ENCODE results near the gene HORMAD2. TPM values are rescaled to one million over a fixed set of nuclear protein-coding genes. Genes with fewer than 3 reads are reported as not detected.
A peak's percentile ranks its signal among the peaks of the same experiment; 100 is the strongest.

Gene HORMAD2
- polyA plus RNA-seq, 1 of the 3 experiments (the other 2 are of a cell fraction), result not detected

DNA sequence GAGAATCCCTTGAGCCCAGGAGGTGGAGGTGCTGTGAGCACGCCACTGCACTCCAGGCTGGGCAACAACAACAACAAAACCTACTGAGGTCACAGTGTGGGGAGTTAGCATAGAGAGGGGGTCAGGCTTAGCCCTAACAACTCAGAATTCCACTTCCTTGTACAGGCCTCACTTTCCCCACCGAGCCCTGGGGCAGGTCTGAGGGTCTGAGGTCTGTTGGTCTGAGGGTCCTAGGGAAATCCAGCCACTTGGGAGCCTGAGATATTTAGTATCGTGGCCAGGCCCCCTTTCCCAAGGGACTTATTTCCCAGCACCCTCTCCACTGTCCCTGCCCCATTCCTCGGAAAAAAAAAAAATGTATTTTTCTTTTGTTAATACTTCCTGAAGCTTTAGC, 34.8 kb upstream of the HORMAD2 start:
- TF ChIP-seq POLR2AphosphoS5 (IDR thresholded peaks at IDR 0.05; ENCODE audit: low read depth, low read length) (no peak), NFIC (IDR thresholded peaks at IDR 0.05; ENCODE audit: borderline replicate concordance) (no peak), ZBTB33 (IDR thresholded peaks at IDR 0.05; ENCODE audit: borderline replicate concordance, low read depth) (no peak), FOSL2 (IDR thresholded peaks at IDR 0.05; ENCODE audit: borderline replicate concordance, low read depth) (no peak), TEAD4 (IDR thresholded peaks at IDR 0.05; ENCODE audit: borderline replicate concordance, insufficient read depth) (no peak), RAD21 (IDR thresholded peaks at IDR 0.05; ENCODE audit: low read length) (no peak), EZH2phosphoT487 (IDR thresholded peaks at IDR 0.05; ENCODE audit: borderline replicate concordance, low read depth) (no peak), CTCF (IDR thresholded peaks at IDR 0.05) (no peak), TCF12 (IDR thresholded peaks at IDR 0.05) (no peak)
- peaks cover 0 to 27% of the 10 kb centered on the region in 2 experiments; a peak in 3 of 4 replicates for H3K4me1 ChIP-seq (ENCODE audit: control insufficient read depth in 1 of 2, insufficient read depth in 2 of 2, low read depth in 1 of 2, low read length in 1 of 2)
- H3K79me2 ChIP-seq (ENCODE audit: insufficient read depth), result no peaks in the 10 kb centered on the region
- no peaks in the 10 kb centered on the region for H4K20me1 ChIP-seq (ENCODE audit: insufficient read depth)
- peaks cover 21% of the 10 kb centered on the region for H3F3A ChIP-seq (replicated peaks; ENCODE audit: insufficient read depth)
- H3K9ac ChIP-seq, result no peak overlapping the region
- H3K9me3 ChIP-seq, result no peaks in the 10 kb centered on the region
- H2AFZ ChIP-seq (ENCODE audit: low read depth), result no peak overlapping the region
- no peaks in the 10 kb centered on the region for H3K9me2 ChIP-seq
- WGBS (ENCODE audit: low lambda C conversion rate), result 73% methylated on average over 3 of the region's 4 CpGs
- POLR2A ChIA-PET, result no interaction called here
- no peak for DNase-seq
- no peaks in the 10 kb centered on the region for H3K27me3 ChIP-seq (ENCODE audit: insufficient read depth)
- H3K27ac ChIP-seq (ENCODE audit: low read depth in 2 of 2, low read length in 1 of 2), result peak overlapping the region in 1 of 2 experiments; percentile 91; a peak in 1 of 4 replicates
- CTCF ChIA-PET, result interaction anchor here (1.7 kb wide), 1 partner anchor 9 kb away, joined by 6 read pairs; no protein-coding TSS in a partner anchor
- no peak overlapping the region for H3K4me2 ChIP-seq
- H3K4me3 ChIP-seq (ENCODE audit: low read depth in 2 of 2, low read length in 1 of 2), result no peak overlapping the region
- H3K36me3 ChIP-seq (replicated peaks in 1 of 2; ENCODE audit: control insufficient read depth in 1 of 2, insufficient read depth in 2 of 2, low read length in 1 of 2), result no peaks in the 10 kb centered on the region

GRCh38 chr22:30045901-30046715, 34.2 kb upstream of the HORMAD2 start:
- DNase-seq, result no peak
- Histone ChIP-seq H3K27ac (ENCODE audit: low read depth in 2 of 2, low read length in 1 of 2) (no peak overlapping the region), H3F3A (replicated peaks; ENCODE audit: insufficient read depth) (peaks cover 21% of the 10 kb centered on the region), H3K9me3 (no peaks in the 10 kb centered on the region), H3K9ac (no peak overlapping the region), H3K4me2 (no peak overlapping the region), H4K20me1 (ENCODE audit: insufficient read depth) (no peaks in the 10 kb centered on the region), H3K4me3 (ENCODE audit: low read depth in 2 of 2, low read length in 1 of 2) (no peak overlapping the region), H3K9me2 (no peaks in the 10 kb centered on the region), H2AFZ (ENCODE audit: low read depth) (no peak overlapping the region), H3K4me1 (ENCODE audit: control insufficient read depth in 1 of 2, insufficient read depth in 2 of 2, low read depth in 1 of 2, low read length in 1 of 2) (peaks cover 0 to 27% of the 10 kb centered on the region in 2 experiments; a peak in 3 of 4 replicates), H3K27me3 (ENCODE audit: insufficient read depth) (no peaks in the 10 kb centered on the region), H3K36me3 (replicated peaks in 1 of 2; ENCODE audit: control insufficient read depth in 1 of 2, insufficient read depth in 2 of 2, low read length in 1 of 2) (no peaks in the 10 kb centered on the region), H3K79me2 (ENCODE audit: insufficient read depth) (no peaks in the 10 kb centered on the region)
- ChIA-PET CTCF (interaction anchor here (1.7 kb wide), 1 partner anchor 9 kb away, joined by 6 read pairs; no protein-coding TSS in a partner anchor), POLR2A (no interaction called here)
- whole genome bisulfite sequencing (ENCODE audit: low lambda C conversion rate), result 96% methylated on average over 16 of the region's 21 CpGs
- TF ChIP-seq TEAD4 (IDR thresholded peaks at IDR 0.05; ENCODE audit: borderline replicate concordance, insufficient read depth), result no peak
- no peak for TF ChIP-seq RXRA (IDR thresholded peaks at IDR 0.05; ENCODE audit: borderline replicate concordance, low read depth)
- TF ChIP-seq YY1 (IDR thresholded peaks at IDR 0.05; ENCODE audit: low read depth), result no peak
- no peak for TF ChIP-seq GATA2 (CRISPR knock-in tag; IDR thresholded peaks at IDR 0.05)
- no peak for TF ChIP-seq MXI1 (IDR thresholded peaks at IDR 0.05; ENCODE audit: low read depth, low read length)
- TF ChIP-seq FOSL2 (IDR thresholded peaks at IDR 0.05; ENCODE audit: borderline replicate concordance, low read depth), result no peak
- TF ChIP-seq, protein P1, sequence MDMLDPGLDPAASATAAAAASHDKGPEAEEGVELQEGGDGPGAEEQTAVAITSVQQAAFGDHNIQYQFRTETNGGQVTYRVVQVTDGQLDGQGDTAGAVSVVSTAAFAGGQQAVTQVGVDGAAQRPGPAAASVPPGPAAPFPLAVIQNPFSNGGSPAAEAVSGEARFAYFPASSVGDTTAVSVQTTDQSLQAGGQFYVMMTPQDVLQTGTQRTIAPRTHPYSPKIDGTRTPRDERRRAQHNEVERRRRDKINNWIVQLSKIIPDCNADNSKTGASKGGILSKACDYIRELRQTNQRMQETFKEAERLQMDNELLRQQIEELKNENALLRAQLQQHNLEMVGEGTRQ (IDR thresholded peaks at IDR 0.05; ENCODE audit: borderline replicate concordance, low read depth, low read length), result no peak
- no peak for TF ChIP-seq POLR2AphosphoS5 (IDR thresholded peaks at IDR 0.05; ENCODE audit: low read depth, low read length)
- TF ChIP-seq ELF1 (IDR thresholded peaks at IDR 0.05), result no peak
- TF ChIP-seq SIN3A (IDR thresholded peaks at IDR 0.05; ENCODE audit: borderline replicate concordance, low read depth, low read length), result no peak
- no peak for TF ChIP-seq FOXJ3 (CRISPR knock-in tag; IDR thresholded peaks at IDR 0.05)
- no peak for TF ChIP-seq RCOR1 (IDR thresholded peaks at IDR 0.05; ENCODE audit: low read length)
